H9 (cell line): ENCODE results near the gene ADAM29. TPM values are rescaled to one million over a fixed set of nuclear protein-coding genes. Genes with fewer than 3 reads are reported as not detected.

ENCODE experiments used
- DNase-seq: peaks from one replicate; pipeline ENCODE4 v3.0.0-alpha.2; 2017
- H2AFZ ChIP-seq: one replicate; pipeline ENCODE4 v1.6.1; 2013; ENCODE audit warnings: mild to moderate bottlenecking, low read length, control low read depth, moderate library complexity
- H2AK5ac ChIP-seq: 2 replicates; pipeline ENCODE4 v1.6.1; 2013; ENCODE audit warnings: low read length, control low read depth, mixed read lengths; ENCODE audit not compliant: insufficient read length
- H2BK120ac ChIP-seq: one replicate; pipeline ENCODE4 v1.6.1; 2013; ENCODE audit warnings: low read depth, mild to moderate bottlenecking, low read length, control low read depth, inconsistent platforms; ENCODE audit not compliant: poor library complexity, severe bottlenecking
- H2BK12ac ChIP-seq: 2 replicates; pipeline ENCODE4 v1.6.1; 2013; ENCODE audit warnings: low read length, control low read depth, mixed read lengths, low read depth; ENCODE audit not compliant: insufficient read length
- H2BK15ac ChIP-seq: 2 replicates; pipeline ENCODE4 v1.6.1; 2013; ENCODE audit warnings: low read depth, low read length, control low read depth
- H2BK20ac ChIP-seq: one replicate; pipeline ENCODE4 v1.6.1; 2013; ENCODE audit warnings: low read depth, mild to moderate bottlenecking, low read length, control low read depth, inconsistent platforms; ENCODE audit not compliant: poor library complexity, severe bottlenecking
- H2BK5ac ChIP-seq: 2 replicates; pipeline ENCODE4 v1.6.1; 2013; ENCODE audit warnings: low read length, control low read depth, mixed read lengths; ENCODE audit not compliant: insufficient read length
- H3K14ac ChIP-seq: 2 replicates; pipeline ENCODE4 v1.6.1; 2013; ENCODE audit warnings: low read length, control low read depth; ENCODE audit not compliant: insufficient read depth
- H3K18ac ChIP-seq: 2 replicates; pipeline ENCODE4 v1.6.1; 2013; ENCODE audit warnings: low read depth, mild to moderate bottlenecking, mixed read lengths, low read length, control low read depth; ENCODE audit not compliant: insufficient read length
- H3K23ac ChIP-seq: 2 replicates; pipeline ENCODE4 v1.6.1; 2013; ENCODE audit warnings: low read length, control low read depth, mixed read lengths, low read depth; ENCODE audit not compliant: insufficient read length
- H3K23me2 ChIP-seq: 2 replicates; pipeline ENCODE4 v1.6.1; 2013; ENCODE audit warnings: low read depth, mild to moderate bottlenecking, mixed read lengths, low read length, control low read depth; ENCODE audit not compliant: insufficient read length, poor library complexity, severe bottlenecking
- H3K27ac ChIP-seq: 2 replicates; pipeline ENCODE4 v1.5.1; 2013; ENCODE audit warnings: low read length, control low read depth, mixed read lengths, low read depth; ENCODE audit not compliant: insufficient read length
- H3K27me3 ChIP-seq: 2 replicates; pipeline ENCODE4 v1.6.1; 2013; ENCODE audit warnings: low read length, control low read depth, inconsistent platforms; ENCODE audit not compliant: insufficient read depth
- H3K4ac ChIP-seq: 2 replicates; pipeline ENCODE4 v1.6.1; 2013; ENCODE audit warnings: low read depth, mild to moderate bottlenecking, control low read depth, inconsistent platforms, low read length, moderate library complexity
- H3K4me1 ChIP-seq: 2 replicates; pipeline ENCODE4 v1.6.1; 2013; ENCODE audit warnings: low read length, control low read depth, inconsistent platforms; ENCODE audit not compliant: insufficient read depth
- H3K4me2 ChIP-seq: 2 replicates; pipeline ENCODE4 v1.6.1; 2013; ENCODE audit warnings: low read length, control low read depth, mixed read lengths; ENCODE audit not compliant: insufficient read length, insufficient read depth
- H3K56ac ChIP-seq: 2 replicates; pipeline ENCODE4 v1.6.1; 2013; ENCODE audit warnings: low read depth, mild to moderate bottlenecking, mixed read lengths, low read length, control low read depth; ENCODE audit not compliant: insufficient read length
- H3K79me1 ChIP-seq: 2 replicates; pipeline ENCODE4 v1.6.1; 2013; ENCODE audit warnings: low read depth, mild to moderate bottlenecking, moderate library complexity, low read length, control low read depth, inconsistent platforms; ENCODE audit not compliant: insufficient read depth, poor library complexity, severe bottlenecking
- H3K79me2 ChIP-seq: 2 replicates; pipeline ENCODE4 v1.6.1; 2013; ENCODE audit warnings: low read length, control low read depth, inconsistent platforms; ENCODE audit not compliant: insufficient read depth
- H3K9ac ChIP-seq: 2 replicates; pipeline ENCODE4 v1.6.1; 2013; ENCODE audit warnings: low read length, control low read depth, mixed read lengths; ENCODE audit not compliant: insufficient read length; ENCODE audit errors: extremely low read depth
- H3K9me3 ChIP-seq: one replicate; pipeline ENCODE4 v1.6.1; 2013; ENCODE audit warnings: low read depth, low read length, inconsistent platforms; ENCODE audit not compliant: control insufficient read depth
- H3T11ph ChIP-seq: one replicate; pipeline ENCODE4 v1.6.1; 2013; ENCODE audit warnings: mild to moderate bottlenecking, low read length, control low read depth, inconsistent platforms
- H4K20me1 ChIP-seq: one replicate; pipeline ENCODE4 v1.6.1; 2013; ENCODE audit not compliant: control insufficient read depth, insufficient read length, insufficient read depth
- H4K5ac ChIP-seq: 2 replicates; pipeline ENCODE4 v1.6.1; 2013; ENCODE audit warnings: low read depth, mild to moderate bottlenecking, mixed read lengths, low read length, control low read depth; ENCODE audit not compliant: insufficient read length
- H4K8ac ChIP-seq: replicated peaks from 2 replicates; pipeline ENCODE4 v1.6.1; 2013; ENCODE audit warnings: low read length, control low read depth, mixed read lengths, low read depth; ENCODE audit not compliant: insufficient read length
- H4K91ac ChIP-seq: 2 replicates; pipeline ENCODE4 v1.6.1; 2013; ENCODE audit warnings: low read depth, mild to moderate bottlenecking, moderate library complexity, mixed read lengths, low read length, control low read depth; ENCODE audit not compliant: insufficient read length
- H3K27ac Mint-ChIP-seq, 3 experiments: 2 replicates in 2 of 3; 3 replicates in 1 of 3; pipeline ENCODE4 v1.8.0; 2020 to 2021; ENCODE audit warnings: mixed read lengths in 3 of 3, mild to moderate bottlenecking in 1 of 3, moderate library complexity in 1 of 3
- H3K27me3 Mint-ChIP-seq: 2 replicates; pipeline ENCODE4 v1.8.0; 2021; ENCODE audit warnings: low read depth, mild to moderate bottlenecking, moderate library complexity, mixed read lengths
- H3K36me3 Mint-ChIP-seq, 3 experiments: 2 replicates in 2 of 3; 3 replicates in 1 of 3; pipeline ENCODE4 v1.8.0; 2020 to 2021; ENCODE audit warnings: low read depth in 3 of 3, mixed read lengths in 3 of 3; ENCODE audit not compliant: insufficient read depth in 1 of 3
- H3K4me1 Mint-ChIP-seq, 2 experiments: 2 replicates each; pipeline ENCODE4 v1.8.0; 2020; ENCODE audit warnings: mixed read lengths in 2 of 2
- H3K4me3 Mint-ChIP-seq, 2 experiments: 2 replicates in 1 of 2; 3 replicates in 1 of 2; pipeline ENCODE4 v1.8.0; 2020 to 2021; ENCODE audit warnings: mild to moderate bottlenecking in 2 of 2, mixed read lengths in 2 of 2, moderate library complexity in 1 of 2
- H3K9me3 Mint-ChIP-seq, 2 experiments: 2 replicates in 1 of 2; 3 replicates in 1 of 2; pipeline ENCODE4 v1.8.0; 2020; ENCODE audit warnings: mild to moderate bottlenecking in 2 of 2, mixed read lengths in 2 of 2, moderate library complexity in 1 of 2
- WGBS: extraction: QIAGEN DNeasy Blood & Tissue Kit; methylation state at CpG from one replicate; pipeline ENCODE4 v1.1.7; 2013; ENCODE audit warnings: missing lambda C conversion rate, low lambda C conversion rate, mixed read lengths; ENCODE audit not compliant: insufficient read length; ENCODE audit errors: extremely low coverage; 5-methylcytosine and 5-hydroxymethylcytosine counted together
- total RNA-seq: library from RNA; stranded (reverse); gene quantifications from 2 replicates; pipeline ENCODE4 v1.2.1, GENCODE V29; 2021
- TF ChIP-seq, protein P1 (sequence below): fragments of 200-600 bp; sonication (generic); conservative IDR thresholded peaks from 3 replicates; pipeline ENCODE4 v1.8.0; 2021; ENCODE audit warnings: antibody characterized with exemption, mild to moderate bottlenecking

ADAM29 gene
- total RNA-seq, 1 experiment from 2014 or later = not detected

DNA sequence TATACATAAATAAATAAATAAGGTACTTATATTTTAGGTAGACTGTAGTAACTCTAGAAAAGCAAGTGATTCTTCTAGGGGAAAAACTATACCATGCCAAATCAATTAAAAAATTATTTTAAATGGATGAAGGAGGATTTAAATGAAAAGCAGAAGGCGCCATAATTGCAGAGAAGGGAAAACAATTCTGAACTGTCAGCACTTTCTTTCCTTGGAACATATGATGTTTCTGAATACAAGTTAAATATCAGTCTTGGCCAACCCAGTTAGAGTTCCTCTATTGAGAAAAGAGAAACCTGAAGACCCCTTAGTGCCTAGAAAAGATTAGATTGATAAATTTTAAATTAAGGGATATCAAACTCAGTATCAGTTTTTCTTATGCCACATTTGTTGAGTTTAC is 75.8 kb downstream of the ADAM29 start:
- no peak overlapping the region for H3K18ac ChIP-seq
- no peaks in the 10 kb centered on the region for H3K9me3 ChIP-seq
- H3K4ac ChIP-seq = no peak overlapping the region
- H3K14ac ChIP-seq = no peak overlapping the region
- no peak overlapping the region for H2AK5ac ChIP-seq
- DNase-seq = no peak
- no peaks in the 10 kb centered on the region for H4K20me1 ChIP-seq
- no CpG with 5 or more reads among the region's 1 CpG for WGBS
- H3K27me3 ChIP-seq = no peaks in the 10 kb centered on the region
- H3K79me1 ChIP-seq = no peaks in the 10 kb centered on the region
- no peaks in the 10 kb centered on the region for H3K79me2 ChIP-seq
- TF ChIP-seq, protein P1, sequence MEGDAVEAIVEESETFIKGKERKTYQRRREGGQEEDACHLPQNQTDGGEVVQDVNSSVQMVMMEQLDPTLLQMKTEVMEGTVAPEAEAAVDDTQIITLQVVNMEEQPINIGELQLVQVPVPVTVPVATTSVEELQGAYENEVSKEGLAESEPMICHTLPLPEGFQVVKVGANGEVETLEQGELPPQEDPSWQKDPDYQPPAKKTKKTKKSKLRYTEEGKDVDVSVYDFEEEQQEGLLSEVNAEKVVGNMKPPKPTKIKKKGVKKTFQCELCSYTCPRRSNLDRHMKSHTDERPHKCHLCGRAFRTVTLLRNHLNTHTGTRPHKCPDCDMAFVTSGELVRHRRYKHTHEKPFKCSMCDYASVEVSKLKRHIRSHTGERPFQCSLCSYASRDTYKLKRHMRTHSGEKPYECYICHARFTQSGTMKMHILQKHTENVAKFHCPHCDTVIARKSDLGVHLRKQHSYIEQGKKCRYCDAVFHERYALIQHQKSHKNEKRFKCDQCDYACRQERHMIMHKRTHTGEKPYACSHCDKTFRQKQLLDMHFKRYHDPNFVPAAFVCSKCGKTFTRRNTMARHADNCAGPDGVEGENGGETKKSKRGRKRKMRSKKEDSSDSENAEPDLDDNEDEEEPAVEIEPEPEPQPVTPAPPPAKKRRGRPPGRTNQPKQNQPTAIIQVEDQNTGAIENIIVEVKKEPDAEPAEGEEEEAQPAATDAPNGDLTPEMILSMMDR = no peak
- no peak overlapping the region for H3K56ac ChIP-seq
- no peak overlapping the region for H3K4me2 ChIP-seq
- no peak overlapping the region for H2BK20ac ChIP-seq
- no peak overlapping the region for H4K8ac ChIP-seq
- no peak overlapping the region for H4K5ac ChIP-seq
- Mint-ChIP-seq H3K4me3 (no peak overlapping the region), H3K27ac (no peak overlapping the region), H3K36me3 (peaks cover 0 to 5% (median 5%) of the 10 kb centered on the region in 3 experiments; a peak in 4 of 7 replicates), H3K27me3 (no peaks in the 10 kb centered on the region), H3K9me3 (peaks cover 0 to 9% of the 10 kb centered on the region in 2 experiments), H3K4me1 (no peaks in the 10 kb centered on the region)
- H2AFZ ChIP-seq = no peak overlapping the region
- H3T11ph ChIP-seq = no peak overlapping the region
- H2BK15ac ChIP-seq = no peak overlapping the region
- H3K27ac ChIP-seq = no peak overlapping the region
- H2BK120ac ChIP-seq = no peak overlapping the region
- H2BK12ac ChIP-seq = no peak overlapping the region
- no peak overlapping the region for H3K23ac ChIP-seq
- no peaks in the 10 kb centered on the region for H3K4me1 ChIP-seq
- H2BK5ac ChIP-seq = no peak overlapping the region
- no peaks in the 10 kb centered on the region for H3K23me2 ChIP-seq
- no peak overlapping the region for H3K9ac ChIP-seq
- no peak overlapping the region for H4K91ac ChIP-seq
